Ovary (tissue), 3 donors: ENCODE data around the gene METTL22.

Source experiments
- EP300 ChIP-seq: sonication (generic); formaldehyde crosslinking; IDR thresholded peaks from one replicate; pipeline ENCODE4 v1.6.1; 2017; ENCODE audit warnings: antibody characterized with exemption
- POLR2A ChIP-seq: fragments of 450-650 bp; IDR thresholded peaks from one replicate; pipeline ENCODE4 v1.6.1; 2017; ENCODE audit warnings: antibody characterized with exemption, mild to moderate bottlenecking, moderate library complexity
- TF ChIP-seq, protein P1 (sequence below), 3 donors: fragments of 450-650 bp in 2 of 3; fragments of 200-600 bp in 1 of 3; IDR thresholded peaks; one replicate each; pipeline versions ENCODE4 v1.5.1 to v1.8.0; 2016 to 2022; ENCODE audit warnings: antibody characterized with exemption in 3 of 3, mild to moderate bottlenecking in 1 of 3
- donor health status: DM: no; HTN: no; CAD: no.

- TF ChIP-seq, protein P1, sequence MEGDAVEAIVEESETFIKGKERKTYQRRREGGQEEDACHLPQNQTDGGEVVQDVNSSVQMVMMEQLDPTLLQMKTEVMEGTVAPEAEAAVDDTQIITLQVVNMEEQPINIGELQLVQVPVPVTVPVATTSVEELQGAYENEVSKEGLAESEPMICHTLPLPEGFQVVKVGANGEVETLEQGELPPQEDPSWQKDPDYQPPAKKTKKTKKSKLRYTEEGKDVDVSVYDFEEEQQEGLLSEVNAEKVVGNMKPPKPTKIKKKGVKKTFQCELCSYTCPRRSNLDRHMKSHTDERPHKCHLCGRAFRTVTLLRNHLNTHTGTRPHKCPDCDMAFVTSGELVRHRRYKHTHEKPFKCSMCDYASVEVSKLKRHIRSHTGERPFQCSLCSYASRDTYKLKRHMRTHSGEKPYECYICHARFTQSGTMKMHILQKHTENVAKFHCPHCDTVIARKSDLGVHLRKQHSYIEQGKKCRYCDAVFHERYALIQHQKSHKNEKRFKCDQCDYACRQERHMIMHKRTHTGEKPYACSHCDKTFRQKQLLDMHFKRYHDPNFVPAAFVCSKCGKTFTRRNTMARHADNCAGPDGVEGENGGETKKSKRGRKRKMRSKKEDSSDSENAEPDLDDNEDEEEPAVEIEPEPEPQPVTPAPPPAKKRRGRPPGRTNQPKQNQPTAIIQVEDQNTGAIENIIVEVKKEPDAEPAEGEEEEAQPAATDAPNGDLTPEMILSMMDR (IDR thresholded peaks at IDR 0.05) = peak; percentile 31 to 53 (median 48)
- TF ChIP-seq POLR2A (no peak), EP300 (no peak)
Observed at GRCh38 chr16:8660841-8661301, 39.4 kb downstream of the METTL22 start.
